Panc1 (cell line): ENCODE measurements around the gene MAB21L3. TPM values are rescaled to one million over a fixed set of nuclear protein-coding genes. Genes with fewer than 3 reads are reported as not detected.

Experiments used
- ATAC-seq: fragments of 200-7000 bp; cut with Tn5 transposase; 2 replicates; pipeline ENCODE4 v1.9.1; 2020; ENCODE audit warnings: mild to moderate bottlenecking, moderate library complexity
- BruUV-seq: library from RNA; stranded (reverse); fragments of 400-500 nt; replicated peaks from 2 replicates; lab custom pipeline; 2021; lab: Mats Ljungman, UMichigan
- CTCF ChIA-PET: fragments of 300-600 bp; sonication (Branson Sonifier 250); formaldehyde crosslinking; loops from one replicate; lab custom pipeline; 2022; ENCODE audit warnings: antibody characterized with exemption; lab: Charles Lee
- POLR2A ChIA-PET: fragments of 300-600 bp; sonication (Branson Sonifier 250); formaldehyde crosslinking; loops from one replicate; lab custom pipeline; 2022; ENCODE audit warnings: antibody characterized with exemption; lab: Charles Lee
- DNase-seq: peaks from one replicate; pipeline ENCODE4 v3.0.0-alpha.2; 2010; ENCODE audit warnings: low read depth, low spot score
- H3K27ac ChIP-seq: 2 replicates; pipeline ENCODE4 v1.5.1; 2011; ENCODE audit warnings: mild to moderate bottlenecking, low read length, inconsistent platforms
- H3K27me3 ChIP-seq: fragments of 200-500 bp; sonication (Bioruptor generic); 2 replicates; pipeline ENCODE4 v1.6.0; 2014; ENCODE audit warnings: low read length, inconsistent platforms; ENCODE audit not compliant: control insufficient read depth, insufficient read depth
- H3K36me3 ChIP-seq: fragments of 200-500 bp; sonication (Bioruptor generic); 2 replicates; pipeline ENCODE4 v1.5.1; 2014; ENCODE audit warnings: inconsistent platforms, mild to moderate bottlenecking, low read length, moderate library complexity; ENCODE audit not compliant: control insufficient read depth, insufficient read depth
- H3K4me1 ChIP-seq: 2 replicates; pipeline ENCODE4 v1.5.1; 2011; ENCODE audit warnings: inconsistent platforms, mild to moderate bottlenecking, low read length, moderate library complexity; ENCODE audit not compliant: control insufficient read depth, insufficient read depth
- H3K4me3 ChIP-seq, 2 experiments: 2 replicates each; pipeline ENCODE4 v1.5.1; 2011 to 2012; ENCODE audit warnings: low read depth in 2 of 2, low read length in 2 of 2, mild to moderate bottlenecking in 2 of 2, inconsistent platforms in 1 of 2, moderate library complexity in 1 of 2
- H3K9me3 ChIP-seq: fragments of 200-500 bp; sonication (Bioruptor generic); 2 replicates; pipeline ENCODE4 v1.5.1; 2014; ENCODE audit warnings: low read depth, mild to moderate bottlenecking, inconsistent platforms, low read length, moderate library complexity; ENCODE audit not compliant: control insufficient read depth, insufficient read depth
- CTCF ChIP-seq: fragments of 450-650 bp; IDR thresholded peaks from 2 replicates; pipeline ENCODE4 v1.5.1; 2017; ENCODE audit warnings: mild to moderate bottlenecking
- POLR2AphosphoS5 ChIP-seq: IDR thresholded peaks from 2 replicates; pipeline ENCODE4 v1.6.1; 2012; ENCODE audit warnings: mild to moderate bottlenecking, low read depth, low read length, moderate library complexity
- REST ChIP-seq, 2 experiments: IDR thresholded peaks; 2 replicates each; pipeline ENCODE4 v1.6.1; 2011 to 2012; ENCODE audit warnings: low read depth in 2 of 2, control low read depth in 1 of 2, low read length in 1 of 2, mild to moderate bottlenecking in 1 of 2, moderate library complexity in 1 of 2; ENCODE audit not compliant: insufficient read depth in 1 of 2
- SIN3A ChIP-seq: IDR thresholded peaks from 2 replicates; pipeline ENCODE4 v1.6.1; 2012; ENCODE audit warnings: low read depth, mild to moderate bottlenecking, low read length, moderate library complexity, borderline replicate concordance; ENCODE audit not compliant: insufficient read depth
- TCF7L2 ChIP-seq: IDR thresholded peaks from 2 replicates; pipeline ENCODE4 v1.6.1; 2011; ENCODE audit warnings: mild to moderate bottlenecking, low read depth, low read length, inconsistent platforms
- in situ Hi-C: cut with HindIII; loops from 2 replicates; pipeline ENCODE4 v1.10.0; 2016; ENCODE audit warnings: low sequenced_read_pairs, low pct_unique_long_range_greater_than_20kb
- intact Hi-C: fragments of 100-400 bp; cut with micrococcal nuclease; formaldehyde crosslinking; loops from one replicate; pipeline ENCODE4 v1.10.0; 2022; ENCODE audit not compliant: unreplicated experiment
- total RNA-seq: library from RNA; stranded (reverse); gene quantifications from one replicate; pipeline ENCODE4 v1.2.1, GENCODE V29; 2021; ENCODE audit not compliant: unreplicated experiment

MAB21L3 gene
- total RNA-seq, 1 experiment from 2014 or later = not detected

- no peak for TF ChIP-seq REST (IDR thresholded peaks at IDR 0.05; ENCODE audit: insufficient read depth in 1 of 2, low read depth in 2 of 2, low read length in 1 of 2)
- no peak for TF ChIP-seq POLR2AphosphoS5
- no peak for TF ChIP-seq TCF7L2
- ATAC-seq = no peak
- H3K4me3 ChIP-seq = no peak overlapping the region
- intact Hi-C loops (loop anchor here (5.0 kb wide), 1 partner anchor 553 kb away; no protein-coding TSS in a partner anchor), in situ Hi-C loops (no loop called here)
- H3K9me3 ChIP-seq = no peaks in the 10 kb centered on the region
- H3K27ac ChIP-seq = no peak overlapping the region
- no peaks in the 10 kb centered on the region for H3K4me1 ChIP-seq
- ChIA-PET POLR2A (no interaction called here), CTCF (no interaction called here)
- H3K36me3 ChIP-seq = no peaks in the 10 kb centered on the region
- no peaks in the 10 kb centered on the region for H3K27me3 ChIP-seq
- no TSS peak for BruUV-seq
- DNase-seq = no peak
Measured at GRCh38 chr1:116129537-116129936, 18.3 kb downstream of the MAB21L3 start.

GRCh38 chr1:116130356-116130755 lies 19.2 kb downstream of the MAB21L3 start:
- Histone ChIP-seq H3K27me3 (no peaks in the 10 kb centered on the region), H3K27ac (no peak overlapping the region), H3K4me1 (no peaks in the 10 kb centered on the region), H3K4me3 (no peak overlapping the region), H3K36me3 (no peaks in the 10 kb centered on the region), H3K9me3 (no peaks in the 10 kb centered on the region)
- no peak for DNase-seq
- no peak for TF ChIP-seq POLR2AphosphoS5
- no peak for TF ChIP-seq CTCF
- no peak for TF ChIP-seq REST (IDR thresholded peaks at IDR 0.05; ENCODE audit: insufficient read depth in 1 of 2, low read depth in 2 of 2, low read length in 1 of 2)
- no peak for TF ChIP-seq TCF7L2
- no peak for TF ChIP-seq SIN3A
- ATAC-seq = no peak
- intact Hi-C loops = no loop called here
- no TSS peak for BruUV-seq
- ChIA-PET CTCF (no interaction called here), POLR2A (interaction anchor here (0.5 kb wide), 1 partner anchor 174 kb away, joined by 3 read pairs; no protein-coding TSS in a partner anchor)
- in situ Hi-C loops = no loop called here
